Inferior parietal cortex (tissue), 1 donor: ENCODE measurements around the gene TWIST2.

Experiments used
- DNase-seq: peaks from one replicate; pipeline ENCODE4 v3.0.0-alpha.2; 2016; ENCODE audit errors: extremely low spot score

The TWIST2 gene

DNA sequence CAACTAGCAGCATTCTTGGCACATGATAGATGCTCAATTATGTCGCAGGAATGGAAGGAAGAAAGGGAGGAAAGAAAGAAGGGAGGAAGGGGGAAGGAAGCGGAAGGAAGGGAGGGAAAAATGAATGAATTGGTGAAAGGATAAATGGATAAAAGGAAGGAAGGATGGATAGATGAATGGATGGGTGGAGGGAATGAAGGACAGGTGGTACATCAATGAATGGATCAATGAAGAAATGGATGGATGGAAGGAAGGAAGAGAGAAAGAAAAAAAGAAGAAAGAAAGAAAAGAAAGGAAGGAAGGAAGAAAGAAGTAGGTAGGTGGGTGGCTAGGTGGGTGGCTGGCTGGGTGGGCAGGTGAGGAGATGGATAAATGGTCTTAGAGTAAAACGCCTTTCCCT, 56.8 kb downstream of the TWIST2 start:
- DNase-seq: no peak

DNA sequence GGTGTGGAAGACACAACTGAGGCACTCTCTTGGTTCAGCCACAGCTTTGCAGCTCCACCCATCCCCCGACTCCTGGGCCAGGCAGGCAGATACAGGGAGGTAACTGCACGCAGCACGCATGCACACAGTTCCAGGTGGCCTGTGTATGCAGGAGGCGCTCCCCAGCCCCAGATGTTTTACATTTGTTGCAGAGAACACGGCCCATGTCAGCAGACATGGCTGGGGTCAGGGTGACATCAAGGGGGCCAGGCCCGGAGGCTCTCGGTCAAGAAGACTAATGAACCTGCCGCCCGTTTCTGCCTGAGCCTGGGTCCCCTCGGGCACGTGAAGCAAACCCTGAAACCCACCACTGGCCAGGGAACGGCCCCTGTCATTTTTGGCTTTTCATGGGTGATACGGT, 57.3 kb downstream of the TWIST2 start:
- DNase-seq: no peak

DNA sequence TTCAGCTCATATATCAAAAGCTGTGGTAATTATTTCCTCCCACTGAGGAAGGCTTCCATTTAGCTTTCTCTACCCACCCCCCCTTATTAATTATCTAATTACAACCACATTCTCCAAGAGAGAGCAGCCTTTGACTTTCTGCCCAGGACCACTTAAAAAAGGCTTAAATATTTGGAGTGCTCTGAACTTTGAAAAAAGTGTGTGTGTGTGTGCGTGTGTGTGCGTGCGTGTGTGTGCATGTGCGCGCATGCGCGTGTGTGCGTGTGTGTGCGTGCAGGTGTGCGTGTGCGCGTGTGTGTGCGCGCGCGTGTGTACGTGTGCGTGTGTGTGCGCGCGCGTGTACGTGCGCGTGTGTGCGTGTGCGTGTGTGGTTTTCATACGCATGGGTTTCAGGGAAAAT, 57.8 kb downstream of the TWIST2 start:
- no peak for DNase-seq

DNA sequence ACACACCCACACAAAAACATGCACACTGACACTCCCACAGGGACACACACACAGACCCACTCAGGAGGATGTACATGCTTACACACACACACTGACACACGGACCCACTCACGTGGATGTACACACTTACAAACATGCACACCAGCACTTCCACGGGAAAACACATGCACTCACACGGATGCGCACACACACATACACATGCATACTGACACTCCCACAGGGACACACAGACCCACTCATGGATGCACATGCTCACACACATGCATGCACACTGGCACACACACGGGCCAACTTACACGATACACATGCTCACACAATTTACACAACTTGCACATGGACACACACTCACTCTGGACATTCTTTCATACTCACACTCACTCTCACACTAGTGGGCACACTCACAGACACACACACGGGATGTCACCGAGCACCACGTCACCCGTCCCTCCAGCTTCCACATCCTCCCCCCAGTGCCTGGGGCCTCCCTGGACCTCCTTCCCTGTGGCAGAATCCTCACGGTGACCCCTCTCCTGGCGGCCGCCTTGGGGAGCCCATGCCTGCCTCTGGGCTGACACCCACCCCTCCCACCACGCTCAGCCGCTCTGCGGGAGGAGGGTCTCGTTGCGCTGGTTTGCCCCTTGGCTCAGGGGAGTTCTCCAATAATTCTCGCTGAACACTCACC, 58.5 kb downstream of the TWIST2 start:
- no peak for DNase-seq

DNA sequence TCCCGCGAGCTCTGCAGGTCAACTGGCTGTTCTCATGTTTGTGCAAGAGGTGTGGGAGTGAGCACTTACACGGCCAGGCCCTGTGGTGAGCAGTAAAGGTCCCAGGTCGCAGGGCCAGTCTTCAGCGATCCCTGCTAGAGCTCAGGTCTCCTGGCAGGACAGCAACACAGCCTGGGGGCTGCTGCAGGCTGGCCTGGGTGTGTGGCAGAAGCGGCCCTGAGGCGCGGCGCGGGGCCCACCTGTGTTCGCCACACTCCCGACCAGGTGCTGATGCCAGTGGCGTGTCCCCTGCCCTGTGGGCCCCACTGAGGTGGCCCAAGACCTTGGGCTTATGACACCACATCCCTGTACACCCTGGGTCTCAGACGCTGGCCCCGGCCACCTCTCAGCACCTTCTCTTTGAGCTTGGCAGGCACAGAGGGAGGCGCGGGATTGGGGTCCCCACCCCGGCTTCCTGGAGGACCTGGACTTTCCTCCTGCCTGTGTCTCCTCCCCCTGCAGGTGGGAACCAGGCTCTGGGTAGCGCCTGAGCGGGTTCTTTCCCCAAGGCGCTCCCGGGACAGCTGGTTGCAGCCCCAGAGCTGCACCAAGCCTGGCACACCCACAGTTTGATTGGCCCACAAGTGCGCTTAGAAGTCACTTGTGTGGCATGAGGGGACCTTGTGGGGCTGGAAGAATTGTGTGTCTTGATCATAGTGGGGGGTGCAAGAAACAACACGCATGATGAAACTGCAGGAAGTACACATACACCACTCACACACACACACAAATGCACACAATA, 59.2 kb downstream of the TWIST2 start:
- DNase-seq: no peak

DNA sequence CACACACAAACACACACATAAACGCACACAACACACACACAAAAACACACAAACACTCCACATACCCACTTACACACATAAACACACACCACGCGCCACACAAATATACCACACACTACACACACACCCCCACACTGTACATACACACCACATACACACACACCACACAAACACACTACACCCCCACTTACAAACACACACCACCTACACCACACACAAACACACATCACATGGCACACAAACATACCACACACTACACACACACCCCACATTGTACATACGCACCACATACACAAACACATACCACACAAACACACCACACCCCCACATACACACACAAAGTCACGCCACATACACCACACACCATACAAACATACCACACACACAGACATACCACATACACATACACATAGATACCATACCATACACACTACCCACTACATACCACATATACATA, 59.9 kb downstream of the TWIST2 start:
- DNase-seq: no peak

DNA sequence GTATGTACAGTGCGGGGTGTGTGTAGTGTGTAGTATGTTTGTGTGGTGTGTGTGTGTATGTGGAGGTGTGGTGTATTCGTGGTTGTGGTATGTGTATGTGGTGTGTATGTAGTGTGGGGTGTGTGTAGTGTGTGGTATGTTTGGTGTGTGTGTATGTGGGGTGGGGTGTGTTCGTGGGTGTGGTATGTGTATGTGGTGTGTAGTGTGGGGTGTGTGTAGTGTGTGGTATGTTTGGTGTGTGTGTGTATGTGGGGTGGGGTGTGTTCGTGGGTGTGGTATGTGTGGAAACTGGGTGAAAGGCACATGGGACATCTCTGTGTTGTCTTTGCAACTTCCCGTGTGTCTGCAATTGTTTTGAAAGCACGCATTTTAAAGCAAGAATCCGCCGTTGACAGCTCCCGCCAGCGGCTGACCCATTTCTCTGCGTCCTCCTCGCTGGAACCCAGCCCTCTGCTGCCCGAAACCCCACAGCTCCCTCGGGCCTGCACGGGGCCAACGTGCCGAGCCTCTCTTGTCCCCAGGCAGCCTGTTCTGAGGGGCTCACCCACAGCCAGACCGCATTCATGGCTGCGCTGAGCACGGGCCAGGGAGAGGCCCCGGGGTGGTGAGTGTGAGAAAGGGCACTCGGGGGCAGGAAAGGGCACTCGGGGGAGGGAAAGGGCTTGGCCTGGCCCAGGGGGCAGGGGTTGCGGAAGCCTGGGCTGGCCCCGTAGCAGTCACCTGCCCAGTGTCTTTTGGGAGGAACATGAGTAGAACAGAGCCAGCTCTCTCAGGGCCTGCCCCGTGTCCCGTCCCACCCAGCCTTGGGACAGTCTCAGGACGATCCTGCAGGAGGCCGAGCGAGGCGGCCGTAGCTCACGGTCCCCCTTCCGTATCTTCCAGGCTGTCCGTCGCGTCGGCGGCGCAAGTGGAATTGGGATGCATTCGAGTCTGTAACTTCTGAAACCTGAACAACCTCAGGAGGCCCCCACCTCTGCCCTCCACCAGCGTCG, 61.4 kb downstream of the TWIST2 start:
- no peak for DNase-seq

DNA sequence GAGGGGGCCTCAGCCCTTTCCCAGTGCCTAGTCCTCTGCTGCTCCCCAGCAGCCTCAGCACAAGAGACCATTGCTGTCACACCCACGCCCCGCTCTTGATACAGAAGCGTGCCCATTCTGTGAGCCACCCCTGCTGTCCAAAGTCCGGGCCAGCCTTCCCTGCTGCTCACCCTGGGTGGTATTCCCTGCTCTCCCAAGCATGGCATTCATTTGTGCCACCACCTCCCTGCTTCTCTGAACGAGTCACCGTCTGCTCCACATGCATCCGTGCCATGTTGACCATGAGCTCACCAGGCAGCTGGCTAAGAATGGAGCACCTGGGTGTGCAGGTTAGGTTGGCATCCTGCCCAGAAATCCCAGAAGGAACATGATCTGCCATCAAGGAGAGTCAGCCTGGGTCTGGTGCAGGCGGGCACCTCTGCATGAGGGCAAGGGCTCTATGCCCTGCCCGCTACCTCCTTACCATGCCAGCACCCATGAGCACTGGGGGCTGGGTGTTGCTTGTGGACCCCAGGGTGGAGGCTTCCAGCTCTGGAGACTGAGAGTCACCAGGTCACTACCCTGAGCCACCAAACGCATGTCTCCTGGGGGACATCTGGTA, 63.0 kb downstream of the TWIST2 start:
- DNase-seq: no peak

DNA sequence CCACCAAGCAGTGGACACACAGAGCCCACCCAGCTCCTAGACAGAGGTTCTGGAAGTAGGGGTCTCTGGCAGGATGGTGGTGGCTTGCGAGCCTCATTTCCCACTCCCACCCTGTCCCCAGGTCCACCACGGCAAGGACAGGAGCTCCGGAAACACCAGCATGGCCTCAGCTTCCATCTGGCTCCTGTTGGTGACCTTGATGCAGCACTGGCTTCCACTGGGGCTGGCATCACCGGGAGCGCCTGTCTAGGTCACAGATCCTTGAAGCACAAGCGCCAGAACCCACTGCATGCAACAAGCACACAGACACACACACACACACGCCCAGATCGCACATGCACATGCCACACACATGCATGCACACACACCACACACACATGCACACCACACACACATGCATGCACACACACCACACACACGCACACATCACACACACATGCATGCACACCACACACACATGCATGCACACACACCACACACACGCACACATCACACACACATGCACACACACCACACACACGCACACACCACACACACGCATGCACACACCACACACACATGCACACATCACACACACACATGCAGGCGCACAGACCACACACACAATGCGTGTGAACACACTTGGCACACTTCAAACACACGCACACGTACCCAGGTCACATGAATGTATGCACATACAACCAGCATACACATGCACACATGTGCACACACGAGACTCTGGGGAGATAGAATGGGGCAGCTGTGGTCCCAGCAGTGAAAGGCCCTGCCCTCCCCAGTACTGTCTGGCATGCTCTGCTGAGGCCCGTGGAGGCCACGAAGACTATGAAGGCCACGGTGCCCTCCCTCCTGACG, 63.7 kb downstream of the TWIST2 start:
- no peak for DNase-seq

DNA sequence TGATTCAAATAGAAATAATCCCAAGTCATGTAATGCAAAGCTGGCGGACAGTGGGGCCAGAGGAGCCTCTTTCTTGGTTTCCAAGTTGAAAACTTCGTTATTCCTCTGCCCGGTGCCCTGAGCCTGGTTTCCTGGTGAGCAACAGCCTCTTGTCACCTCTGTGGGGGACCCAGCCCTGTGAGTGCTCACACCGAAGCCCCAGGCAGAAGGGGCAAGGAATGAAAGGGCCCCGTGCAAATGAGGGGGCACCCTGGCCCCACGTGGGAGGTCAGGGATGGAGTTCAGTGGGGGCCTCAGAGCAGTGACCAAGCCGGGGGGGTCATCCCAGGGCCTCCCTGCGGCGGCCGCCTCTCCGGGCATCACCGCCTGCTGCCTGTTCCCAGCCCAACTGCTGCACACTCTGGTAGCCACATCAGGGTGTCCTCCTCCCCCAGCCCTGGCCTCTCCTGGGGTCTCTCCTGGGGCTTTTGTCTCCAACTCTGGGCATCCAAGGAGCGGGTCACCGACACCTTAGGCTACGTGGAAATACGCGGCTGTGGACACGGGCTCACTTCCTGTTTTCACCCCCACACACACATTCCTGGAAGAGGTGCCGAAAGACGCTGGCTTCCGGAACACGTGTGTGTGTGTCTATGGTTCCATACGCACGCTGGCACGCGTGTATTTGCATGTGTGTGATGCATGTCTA, 64.5 kb downstream of the TWIST2 start:
- DNase-seq: no peak

DNA sequence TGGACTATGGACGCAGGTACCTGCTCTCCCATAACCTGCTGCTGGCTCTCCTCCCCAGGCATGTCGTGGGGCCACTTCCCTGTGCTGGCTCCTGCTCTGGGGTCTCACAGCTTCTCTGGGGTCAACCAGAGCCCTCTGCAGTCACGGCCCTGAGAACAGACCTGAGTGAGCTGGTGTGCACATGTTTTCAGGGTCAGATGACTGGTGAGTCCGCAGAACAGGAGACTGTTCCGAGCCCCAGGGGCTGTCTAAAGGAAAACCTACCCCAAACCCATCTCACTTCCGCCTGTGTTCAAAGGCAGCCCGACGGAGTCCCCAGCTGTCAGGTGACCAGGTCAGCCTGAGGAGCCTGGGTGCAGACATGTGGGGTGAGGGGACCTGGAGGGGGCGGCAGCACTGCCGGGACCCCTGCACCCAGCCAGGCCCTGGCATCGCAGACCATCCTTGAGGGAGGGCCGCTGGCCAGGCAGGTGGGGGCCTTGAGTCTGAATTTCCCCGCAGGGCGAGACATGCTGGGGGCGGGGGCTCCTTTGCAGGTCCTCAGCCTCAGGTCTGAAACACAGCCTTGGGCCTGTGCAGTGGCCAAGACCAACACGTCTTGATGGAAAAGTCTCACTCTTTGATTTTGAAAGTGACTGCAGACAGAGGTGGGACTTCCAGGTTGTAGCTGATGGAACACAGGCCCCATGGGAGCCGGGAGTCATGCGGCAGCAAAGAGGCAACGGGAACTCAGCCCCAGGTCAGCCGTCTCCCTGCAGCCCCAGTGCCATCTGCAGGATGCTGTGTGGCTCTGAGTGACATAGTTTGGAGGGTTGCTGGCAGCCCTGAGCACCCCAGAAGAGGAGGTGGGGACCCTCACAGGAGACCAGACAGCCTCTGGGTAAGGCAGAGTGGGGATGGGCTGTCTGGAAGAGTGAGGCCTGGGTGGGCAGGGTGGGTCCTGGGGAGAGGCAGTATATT, 65.3 kb downstream of the TWIST2 start:
- no peak for DNase-seq

DNA sequence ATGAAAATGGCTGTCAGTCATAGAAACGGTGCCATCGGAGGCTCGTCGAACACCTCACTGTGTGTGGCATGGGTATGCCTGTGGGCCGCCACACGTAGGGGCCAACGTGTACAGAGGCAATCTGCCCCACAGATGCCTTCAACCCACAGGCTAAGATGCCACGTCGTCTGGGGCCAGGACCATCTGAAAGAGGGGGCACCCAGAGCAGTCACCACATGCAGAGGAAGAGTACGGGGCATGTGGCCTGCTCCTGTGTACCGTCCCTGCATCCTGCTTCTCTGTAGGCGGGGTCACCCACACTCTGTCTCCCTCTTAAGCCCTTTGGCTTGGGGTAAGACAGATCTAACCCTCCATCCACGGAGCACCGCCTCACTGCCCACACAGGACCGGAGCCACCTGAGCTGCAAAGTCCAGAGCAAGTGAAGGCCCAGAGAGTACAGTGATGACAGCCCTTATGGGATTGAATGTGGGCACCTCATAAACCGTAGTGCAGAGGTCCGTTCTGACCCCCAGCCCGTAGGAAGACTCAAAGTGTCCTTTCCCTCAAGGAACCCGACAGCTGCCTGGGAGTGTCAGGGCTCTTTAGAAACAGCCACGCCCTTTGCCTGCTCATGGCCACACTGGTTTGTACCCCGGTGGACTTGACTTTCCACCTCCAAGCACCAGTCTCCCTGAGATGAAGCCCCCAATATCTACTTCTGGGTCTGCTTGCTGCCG, 66.2 kb downstream of the TWIST2 start:
- no peak for DNase-seq

DNA sequence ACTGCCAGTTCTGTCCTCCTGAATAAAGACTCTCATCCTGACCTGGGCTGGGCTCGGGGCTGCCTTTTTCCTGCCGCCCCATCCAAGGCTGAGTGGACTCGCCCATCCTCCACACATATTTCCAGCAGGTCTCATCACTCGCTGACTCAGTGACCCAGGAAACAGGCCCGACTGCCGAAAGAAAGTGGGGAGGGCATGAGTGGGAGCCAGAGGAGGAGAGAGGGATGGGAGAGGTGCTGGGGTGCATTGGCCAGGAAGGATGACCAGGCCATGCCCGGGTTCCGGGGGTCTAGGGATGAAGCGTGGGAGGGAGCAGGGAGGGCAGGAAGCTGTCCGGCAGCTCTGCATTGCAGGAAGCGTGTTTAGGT, 66.7 kb downstream of the TWIST2 start:
- no peak for DNase-seq

DNA sequence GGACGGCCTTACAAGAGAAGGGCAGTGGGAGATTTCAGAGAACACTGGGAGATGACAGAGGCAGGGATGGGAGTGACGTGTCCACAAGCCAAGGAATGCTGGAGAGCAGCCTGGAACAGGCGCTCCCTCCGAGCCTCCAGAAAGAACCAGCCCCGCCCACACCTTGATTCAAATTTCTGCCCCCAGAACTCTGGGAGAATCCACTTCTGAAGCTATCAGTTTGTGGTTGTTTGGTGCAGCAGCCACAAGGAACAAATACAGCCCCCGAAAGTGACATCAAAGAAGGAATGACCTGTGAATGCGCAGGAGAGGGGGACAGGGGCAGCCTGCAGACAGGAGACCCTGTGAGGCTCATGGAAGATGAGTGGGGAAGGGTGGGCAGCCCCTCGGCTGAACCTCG, 67.3 kb downstream of the TWIST2 start:
- DNase-seq: no peak

DNA sequence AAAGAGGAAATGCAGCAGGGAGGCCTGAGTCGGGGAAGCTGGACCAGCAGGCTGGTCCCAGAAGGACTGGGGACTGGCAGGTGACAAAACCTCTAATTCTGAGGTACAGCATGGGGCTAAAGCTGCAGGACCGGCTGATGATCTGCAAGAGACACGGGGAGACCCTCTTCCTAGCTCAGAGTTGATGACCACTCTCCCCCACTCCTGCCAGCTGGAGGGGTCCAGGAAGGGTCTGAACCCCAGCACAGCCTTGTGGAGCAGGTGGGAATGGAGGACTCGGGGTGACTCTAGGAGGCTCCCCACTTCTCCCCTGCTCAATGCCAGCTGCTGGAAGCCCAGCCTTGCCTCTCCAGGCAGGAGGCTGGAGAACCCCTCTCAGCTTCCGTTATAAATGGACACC, 67.7 kb downstream of the TWIST2 start:
- DNase-seq: no peak

DNA sequence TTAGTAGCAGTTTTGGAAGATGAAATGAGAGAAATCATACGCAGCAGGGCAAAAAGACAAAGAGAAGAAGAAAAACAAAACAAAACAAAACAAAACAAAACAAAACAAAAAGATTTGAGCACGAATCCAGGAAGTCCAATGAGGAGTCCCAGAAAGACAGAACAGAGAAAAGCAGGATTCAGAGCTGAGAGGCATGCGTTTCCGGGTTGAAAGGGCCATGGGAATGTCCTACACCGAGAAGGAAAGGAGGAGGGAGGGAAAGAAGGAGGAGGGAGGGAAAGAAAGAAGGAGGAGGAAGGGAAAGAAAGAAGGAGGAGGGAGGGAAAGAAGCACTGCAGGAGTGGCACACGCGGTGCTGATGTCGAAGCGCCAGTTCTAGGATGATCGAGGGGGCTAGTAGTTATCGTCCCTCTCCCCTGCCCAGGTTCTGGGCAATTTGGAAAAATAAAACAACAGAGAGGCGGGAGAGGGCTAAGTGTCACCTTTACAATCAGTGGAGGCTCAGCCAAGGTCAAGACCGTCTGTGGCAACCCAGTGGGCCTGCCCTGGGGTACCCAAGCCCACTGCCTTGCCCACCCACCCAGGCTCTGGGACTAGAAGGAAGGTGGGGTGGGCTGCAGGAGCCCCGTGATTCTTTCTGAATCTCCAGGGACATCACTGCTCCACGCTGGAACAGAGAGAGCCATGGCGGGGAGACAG, 68.4 kb downstream of the TWIST2 start:
- no peak for DNase-seq

DNA sequence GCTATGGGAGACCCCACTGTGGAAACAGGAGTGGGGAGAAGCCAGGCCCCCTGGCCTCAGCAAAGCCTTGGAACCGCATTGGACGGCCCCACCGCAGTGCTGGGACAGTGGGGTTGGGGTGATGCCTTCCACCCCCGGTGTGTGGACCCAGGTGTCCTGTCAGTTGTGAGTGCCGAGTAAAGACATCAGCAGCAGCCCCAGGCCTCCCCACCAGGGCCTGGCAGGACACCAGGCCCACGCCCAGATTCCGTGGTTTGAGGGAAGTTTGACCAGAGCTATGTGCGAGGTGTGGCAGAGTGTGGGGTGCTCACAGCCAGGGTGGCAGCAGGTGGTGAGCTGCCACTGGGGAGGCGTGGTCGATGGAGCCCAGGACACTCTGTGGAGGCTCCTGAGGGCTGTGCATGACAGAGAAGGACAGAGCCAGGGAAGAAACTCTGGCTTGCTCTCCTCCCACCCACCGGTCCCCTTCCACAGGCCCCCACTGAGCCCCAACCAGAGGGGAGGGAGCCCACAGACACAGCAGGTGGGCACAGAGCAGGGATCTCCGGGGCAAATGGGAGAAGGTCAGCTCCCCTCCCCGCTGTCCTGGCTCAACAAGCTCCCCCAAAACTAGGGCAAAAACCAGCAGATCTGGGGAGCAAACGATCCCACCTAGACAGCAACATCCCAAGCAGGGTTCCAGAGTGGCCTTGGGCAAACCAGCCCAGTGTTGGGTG, 69.1 kb downstream of the TWIST2 start:
- DNase-seq: no peak
